Neural progenitor cell (in vitro differentiated cells): Measurements from ENCODE around the gene SEMA4D. TPM values are rescaled to one million over a fixed set of nuclear protein-coding genes. Genes with fewer than 3 reads are reported as not detected.

Experiments used
- DNase-seq: peaks from one replicate; pipeline ENCODE4 v3.0.0-alpha.2; 2016; ENCODE audit warnings: low spot score
- H2AFZ ChIP-seq: fragments of 200-600 bp; sonication (generic); replicated peaks from 2 replicates; pipeline ENCODE4 v1.6.1; 2016; ENCODE audit warnings: antibody characterized with exemption
- H3F3A ChIP-seq: fragments of 200-600 bp; sonication (generic); 2 replicates; pipeline ENCODE4 v1.6.1; 2016; ENCODE audit warnings: antibody characterized with exemption, low read depth
- H3K27ac ChIP-seq: fragments of 200-600 bp; sonication (generic); 2 replicates; pipeline ENCODE4 v1.5.1; 2016; ENCODE audit warnings: mild to moderate bottlenecking
- H3K27me3 ChIP-seq: fragments of 200-600 bp; sonication (generic); 2 replicates; pipeline ENCODE4 v1.6.1; 2016; ENCODE audit warnings: mild to moderate bottlenecking, moderate library complexity
- H3K36me3 ChIP-seq: fragments of 200-600 bp; sonication (generic); 2 replicates; pipeline ENCODE4 v1.5.1; 2016
- H3K4me1 ChIP-seq: fragments of 200-600 bp; sonication (generic); 2 replicates; pipeline ENCODE4 v1.6.1; 2016; ENCODE audit warnings: mixed run types
- H3K4me2 ChIP-seq: fragments of 200-600 bp; sonication (generic); 2 replicates; pipeline ENCODE4 v1.6.1; 2016
- H3K4me3 ChIP-seq: fragments of 200-600 bp; sonication (generic); 2 replicates; pipeline ENCODE4 v1.5.1; 2016
- H3K79me2 ChIP-seq: fragments of 200-600 bp; sonication (generic); 2 replicates; pipeline ENCODE4 v1.6.1; 2016; ENCODE audit warnings: low read depth
- H3K9ac ChIP-seq: fragments of 200-600 bp; sonication (generic); 2 replicates; pipeline ENCODE4 v1.6.1; 2016
- H3K9me3 ChIP-seq: fragments of 200-600 bp; sonication (generic); 2 replicates; pipeline ENCODE4 v1.5.1; 2016; ENCODE audit warnings: low read depth
- H4K20me1 ChIP-seq: fragments of 200-600 bp; sonication (generic); 2 replicates; pipeline ENCODE4 v1.6.1; 2016; ENCODE audit warnings: low read depth
- H3K27ac Mint-ChIP-seq: 3 replicates; pipeline ENCODE4 v1.8.0; 2021; ENCODE audit warnings: mixed read lengths
- H3K27me3 Mint-ChIP-seq: 2 replicates; pipeline ENCODE4 v1.8.0; 2022; ENCODE audit warnings: low read depth, mild to moderate bottlenecking, inconsistent platforms, moderate library complexity, mixed read lengths; ENCODE audit not compliant: insufficient read depth
- H3K36me3 Mint-ChIP-seq: 3 replicates; pipeline ENCODE4 v1.8.0; 2021; ENCODE audit warnings: mixed read lengths
- H3K4me1 Mint-ChIP-seq: 3 replicates; pipeline ENCODE4 v1.8.0; 2021; ENCODE audit warnings: mixed read lengths
- H3K4me3 Mint-ChIP-seq: 3 replicates; pipeline ENCODE4 v1.8.0; 2021; ENCODE audit warnings: mild to moderate bottlenecking, moderate library complexity, mixed read lengths
- H3K9me3 Mint-ChIP-seq: 3 replicates; pipeline ENCODE4 v1.8.0; 2020; ENCODE audit warnings: mixed read lengths
- CTCF ChIP-seq: fragments of 200-600 bp; sonication (generic); IDR thresholded peaks from 2 replicates; pipeline ENCODE4 v1.5.1; 2017; ENCODE audit warnings: antibody characterized with exemption, mild to moderate bottlenecking
- EZH2 ChIP-seq: fragments of 200-600 bp; sonication (generic); IDR thresholded peaks from 2 replicates; pipeline ENCODE4 v1.6.1; 2017; ENCODE audit warnings: antibody characterized with exemption, mild to moderate bottlenecking, moderate library complexity
- EZH2phosphoT487 ChIP-seq: fragments of 200-600 bp; sonication (generic); IDR thresholded peaks from 2 replicates; pipeline ENCODE4 v1.6.1; 2017; ENCODE audit warnings: antibody characterized with exemption
- total RNA-seq: library from RNA; depleted of rRNA; stranded (reverse); fragments of >200 nt; gene quantifications from 2 replicates; pipeline ENCODE4 v1.2.3, GENCODE V29; 2015; ENCODE audit warnings: low replicate concordance

SEMA4D gene
- total RNA-seq, 1 donor from 2014 or later = 19.1 TPM

GRCh38 chr9:89541798-89542197, 43.9 kb upstream of the SEMA4D start:
- no peaks in the 10 kb centered on the region for H4K20me1 ChIP-seq
- no peaks in the 10 kb centered on the region for H3K79me2 ChIP-seq
- no peaks in the 10 kb centered on the region for H3K4me1 Mint-ChIP-seq
- no peak overlapping the region for H3K4me3 Mint-ChIP-seq
- peaks cover 6% of the 10 kb centered on the region for H3K9me3 ChIP-seq
- peaks cover 3% of the 10 kb centered on the region for H3K27me3 Mint-ChIP-seq
- H3K9ac ChIP-seq = no peak overlapping the region
- H3K27me3 ChIP-seq = no peaks in the 10 kb centered on the region
- H3K27ac Mint-ChIP-seq = no peak overlapping the region
- DNase-seq = no peak
- H3K27ac ChIP-seq = no peak overlapping the region
- no peak overlapping the region for H3K4me2 ChIP-seq
- no peaks in the 10 kb centered on the region for H3K4me1 ChIP-seq
- no peaks in the 10 kb centered on the region for H3F3A ChIP-seq
- H3K36me3 Mint-ChIP-seq = no peaks in the 10 kb centered on the region
- no peak overlapping the region for H3K4me3 ChIP-seq
- H3K9me3 Mint-ChIP-seq = peaks cover 12% of the 10 kb centered on the region
- TF ChIP-seq EZH2phosphoT487 (no peak), CTCF (no peak), EZH2 (no peak)
- H3K36me3 ChIP-seq = no peaks in the 10 kb centered on the region
- no peak overlapping the region for H2AFZ ChIP-seq

GRCh38 chr9:89539374-89539773, 41.5 kb upstream of the SEMA4D start:
- Histone ChIP-seq H3K79me2 (no peaks in the 10 kb centered on the region), H3K4me1 (no peaks in the 10 kb centered on the region), H3K27ac (no peak overlapping the region), H3K4me2 (no peak overlapping the region), H3F3A (no peaks in the 10 kb centered on the region), H3K4me3 (no peak overlapping the region), H4K20me1 (no peaks in the 10 kb centered on the region), H3K9me3 (no peaks in the 10 kb centered on the region), H3K36me3 (no peaks in the 10 kb centered on the region), H2AFZ (no peak overlapping the region), H3K27me3 (no peaks in the 10 kb centered on the region), H3K9ac (no peak overlapping the region)
- DNase-seq = no peak
- Mint-ChIP-seq H3K9me3 (no peaks in the 10 kb centered on the region), H3K27me3 (peaks cover 3% of the 10 kb centered on the region), H3K27ac (no peak overlapping the region), H3K4me3 (no peak overlapping the region), H3K4me1 (peaks cover 2% of the 10 kb centered on the region), H3K36me3 (no peaks in the 10 kb centered on the region)
- TF ChIP-seq CTCF (no peak), EZH2 (no peak), EZH2phosphoT487 (no peak)

GRCh38 chr9:89538871-89539270, 41.0 kb upstream of the SEMA4D start:
- H2AFZ ChIP-seq = no peak overlapping the region
- no peaks in the 10 kb centered on the region for H3K79me2 ChIP-seq
- H3K9ac ChIP-seq = no peak overlapping the region
- no peaks in the 10 kb centered on the region for H3F3A ChIP-seq
- H3K27me3 ChIP-seq = no peaks in the 10 kb centered on the region
- no peaks in the 10 kb centered on the region for H3K36me3 Mint-ChIP-seq
- no peaks in the 10 kb centered on the region for H3K36me3 ChIP-seq
- H3K9me3 Mint-ChIP-seq = no peaks in the 10 kb centered on the region
- no peak overlapping the region for H3K27ac ChIP-seq
- DNase-seq = no peak
- TF ChIP-seq EZH2 (no peak), EZH2phosphoT487 (no peak), CTCF (no peak)
- no peaks in the 10 kb centered on the region for H3K4me1 ChIP-seq
- H3K4me3 ChIP-seq = no peak overlapping the region
- H3K4me3 Mint-ChIP-seq = no peak overlapping the region
- H3K27ac Mint-ChIP-seq = no peak overlapping the region
- H3K27me3 Mint-ChIP-seq = peaks cover 3% of the 10 kb centered on the region
- no peak overlapping the region for H3K4me2 ChIP-seq
- H3K4me1 Mint-ChIP-seq = peaks cover 6% of the 10 kb centered on the region
- H3K9me3 ChIP-seq = no peaks in the 10 kb centered on the region
- H4K20me1 ChIP-seq = no peaks in the 10 kb centered on the region

GRCh38 chr9:89537166-89537565, 39.3 kb upstream of the SEMA4D start:
- Histone ChIP-seq H4K20me1 (no peaks in the 10 kb centered on the region), H3K27ac (no peak overlapping the region), H3K4me1 (no peaks in the 10 kb centered on the region), H3F3A (no peaks in the 10 kb centered on the region), H3K4me3 (no peak overlapping the region), H3K4me2 (no peak overlapping the region), H3K36me3 (no peaks in the 10 kb centered on the region), H3K9me3 (no peaks in the 10 kb centered on the region), H3K79me2 (no peaks in the 10 kb centered on the region), H2AFZ (no peak overlapping the region), H3K27me3 (no peaks in the 10 kb centered on the region), H3K9ac (no peak overlapping the region)
- no peak for TF ChIP-seq EZH2
- no peaks in the 10 kb centered on the region for H3K36me3 Mint-ChIP-seq
- no peak overlapping the region for H3K27ac Mint-ChIP-seq
- H3K4me3 Mint-ChIP-seq = no peak overlapping the region
- H3K4me1 Mint-ChIP-seq = peaks cover 12% of the 10 kb centered on the region
- H3K9me3 Mint-ChIP-seq = no peaks in the 10 kb centered on the region
- H3K27me3 Mint-ChIP-seq = peaks cover 6% of the 10 kb centered on the region
- no peak for DNase-seq
